Fibroblast of upper back skin (primary cell): ENCODE data around the gene ETS2.
A peak's percentile ranks its signal among the peaks of the same experiment; 100 is the strongest.

Experiments used
- DNase-seq: peaks from one replicate; pipeline ENCODE4 v3.0.0-alpha.2; 2013

Gene ETS2

GRCh38 chr21:38805328-38806152 lies at the start of gene ETS2:
TSS of gene ETS2 (plus strand) at chr21:38805929. CDS start at chr21:38810035, 4,106 bp downstream.
- DNase-seq, result peak; percentile 93

DNA sequence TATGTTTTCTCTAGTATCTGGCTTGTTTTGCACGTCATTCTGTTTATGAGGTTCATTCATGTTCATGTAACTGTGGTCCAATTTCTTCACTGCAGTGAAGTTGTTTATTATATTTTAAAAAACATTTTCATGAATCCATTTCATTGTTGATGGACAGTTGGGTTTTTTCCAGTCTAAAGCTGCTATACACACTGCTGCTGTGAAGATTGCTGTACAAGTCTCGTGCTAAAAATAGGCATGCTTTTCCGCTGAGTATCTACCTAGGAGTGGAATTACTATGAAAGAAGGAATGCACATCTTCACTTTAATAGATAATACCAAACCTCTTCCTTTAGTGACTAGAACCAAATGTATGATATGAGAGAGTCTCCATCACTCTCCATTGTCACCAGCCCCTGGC lies 49.0 kb upstream of the ETS2 start:
- DNase-seq, result peak; percentile 90

- DNase-seq, result peak; percentile 37
Measured at GRCh38 chr21:38758501-38759214, 47.1 kb upstream of the ETS2 start.

DNA sequence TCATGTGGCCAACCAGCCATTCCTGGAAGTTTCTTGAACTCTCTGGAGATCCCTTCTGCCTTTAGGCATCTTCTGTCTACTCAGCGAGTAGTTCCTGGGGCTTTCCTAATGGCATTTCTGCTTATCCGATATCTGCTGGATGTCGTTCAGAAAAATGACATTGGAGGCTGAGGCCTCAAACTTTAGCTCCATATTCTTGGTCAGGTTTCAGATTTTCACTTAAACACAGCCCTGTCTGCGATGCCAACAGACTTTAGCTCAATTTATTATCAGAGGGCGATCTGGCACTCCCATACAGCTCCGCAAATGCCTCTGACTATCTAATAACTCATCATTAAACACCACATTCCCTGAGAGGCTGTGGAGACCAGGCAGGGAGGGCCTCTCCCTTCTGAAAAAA lies 46.3 kb upstream of the ETS2 start:
- no peak for DNase-seq

DNA sequence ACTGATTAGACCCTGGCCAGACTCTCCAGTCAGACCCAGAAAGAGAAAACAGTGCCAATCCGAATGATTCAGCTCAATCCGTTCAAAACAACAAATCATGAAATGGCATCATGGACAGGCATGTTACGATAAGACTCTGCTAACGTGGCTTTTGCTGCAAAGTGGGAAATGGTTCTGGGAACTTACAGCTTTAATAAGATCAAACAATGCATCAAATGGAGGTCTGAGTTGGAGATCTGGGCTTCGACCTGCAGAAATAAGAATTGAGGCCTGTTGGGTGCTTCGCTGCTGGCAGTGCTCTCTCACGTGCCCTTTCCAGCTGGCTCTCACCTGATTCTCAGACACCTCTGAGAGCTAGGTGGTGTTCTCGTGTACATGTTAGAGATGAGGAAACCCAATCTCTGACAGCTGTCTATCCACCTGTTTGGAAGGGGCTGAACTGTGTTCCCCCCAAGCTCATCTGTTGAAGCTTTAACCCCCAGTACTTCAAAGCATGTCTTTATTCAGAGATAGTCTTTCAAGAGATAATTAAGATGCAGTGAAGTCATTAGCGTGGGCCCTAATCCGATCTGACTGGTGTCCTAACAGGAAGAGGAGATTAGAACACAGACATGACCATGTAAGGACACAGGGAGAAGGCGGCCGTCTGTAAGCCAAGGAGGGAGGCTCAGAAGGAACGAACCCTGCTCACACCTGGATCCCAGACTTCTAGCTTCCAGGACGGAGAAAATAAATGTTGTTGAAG lies 45.5 kb upstream of the ETS2 start:
- DNase-seq, result peak; percentile 28

DNA sequence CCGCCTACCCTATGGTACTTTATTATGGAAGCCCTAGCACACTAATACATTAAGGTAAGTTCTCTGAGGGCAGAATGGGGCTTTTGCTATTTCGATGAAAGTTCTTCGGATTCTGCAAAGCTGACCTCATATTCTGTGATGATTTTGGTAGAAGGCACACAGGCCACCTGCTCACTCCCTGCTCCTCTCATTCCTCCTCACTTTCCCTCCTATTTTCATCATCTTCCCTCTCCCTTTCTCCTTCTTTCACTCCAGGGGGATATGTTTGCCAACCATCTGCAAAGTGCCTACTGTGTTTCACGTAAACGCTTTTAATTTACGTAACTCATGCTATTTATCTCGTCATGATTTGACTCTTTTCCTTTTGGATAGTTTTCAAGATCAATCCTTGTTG lies 45.0 kb upstream of the ETS2 start:
- DNase-seq, result no peak

- DNase-seq, result no peak
Measured at GRCh38 chr21:38761531-38761930, 44.2 kb upstream of the ETS2 start.

- no peak for DNase-seq
Measured at GRCh38 chr21:38765056-38765455, 40.7 kb upstream of the ETS2 start.

GRCh38 chr21:38766987-38767722 lies 38.6 kb upstream of the ETS2 start:
- no peak for DNase-seq

DNA sequence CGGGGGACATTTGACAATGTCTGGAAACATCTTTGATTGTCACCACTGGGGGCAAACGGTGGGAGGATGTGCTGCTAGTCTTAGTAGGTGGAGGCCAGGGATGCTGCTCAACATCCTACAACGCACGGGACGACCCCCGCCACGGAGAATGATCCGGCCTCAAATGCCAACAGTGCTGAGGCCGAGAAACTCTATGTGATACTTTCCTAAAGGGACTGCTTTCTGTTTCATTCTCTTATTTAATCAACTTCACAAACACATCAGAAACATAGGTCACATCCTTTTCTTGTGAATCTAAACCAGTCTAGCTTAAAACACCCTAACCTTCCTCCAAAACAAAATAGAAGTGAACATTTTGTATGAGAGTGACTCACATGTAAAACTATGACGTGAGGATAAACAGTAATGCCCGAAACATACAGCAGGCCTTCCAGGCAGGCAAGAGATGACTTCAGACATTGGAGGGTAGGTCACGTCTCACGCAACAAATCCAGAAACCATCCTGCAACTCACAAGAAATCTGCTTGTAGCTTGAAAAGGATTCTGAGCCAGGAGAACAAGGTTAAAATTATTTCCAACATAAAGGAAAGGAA lies 37.2 kb upstream of the ETS2 start:
- DNase-seq, result peak; percentile 87

GRCh38 chr21:38769191-38769780 lies 36.4 kb upstream of the ETS2 start:
- peak; percentile 76 for DNase-seq

DNA sequence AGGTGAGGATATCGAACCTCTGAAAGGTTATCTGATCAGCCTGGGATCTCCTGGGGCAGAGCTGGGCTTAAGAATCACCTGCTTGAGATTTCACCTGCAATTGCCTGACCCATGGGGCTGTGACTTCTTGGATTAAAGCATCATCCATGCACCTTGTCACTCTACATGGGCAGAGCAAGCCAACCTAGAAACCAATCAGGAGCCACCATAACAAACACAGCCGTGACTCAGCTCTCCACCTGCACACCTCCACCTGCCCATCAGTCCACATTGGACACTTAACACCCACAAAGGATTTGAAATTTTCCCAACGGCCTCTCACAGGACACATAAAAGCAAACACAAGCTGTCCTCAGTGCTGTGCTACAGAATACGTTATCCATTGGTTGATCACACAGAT lies 35.1 kb upstream of the ETS2 start:
- no peak for DNase-seq

GRCh38 chr21:38771536-38771935 lies 34.2 kb upstream of the ETS2 start:
- no peak for DNase-seq

GRCh38 chr21:38772646-38773045 lies 33.1 kb upstream of the ETS2 start:
- no peak for DNase-seq

DNA sequence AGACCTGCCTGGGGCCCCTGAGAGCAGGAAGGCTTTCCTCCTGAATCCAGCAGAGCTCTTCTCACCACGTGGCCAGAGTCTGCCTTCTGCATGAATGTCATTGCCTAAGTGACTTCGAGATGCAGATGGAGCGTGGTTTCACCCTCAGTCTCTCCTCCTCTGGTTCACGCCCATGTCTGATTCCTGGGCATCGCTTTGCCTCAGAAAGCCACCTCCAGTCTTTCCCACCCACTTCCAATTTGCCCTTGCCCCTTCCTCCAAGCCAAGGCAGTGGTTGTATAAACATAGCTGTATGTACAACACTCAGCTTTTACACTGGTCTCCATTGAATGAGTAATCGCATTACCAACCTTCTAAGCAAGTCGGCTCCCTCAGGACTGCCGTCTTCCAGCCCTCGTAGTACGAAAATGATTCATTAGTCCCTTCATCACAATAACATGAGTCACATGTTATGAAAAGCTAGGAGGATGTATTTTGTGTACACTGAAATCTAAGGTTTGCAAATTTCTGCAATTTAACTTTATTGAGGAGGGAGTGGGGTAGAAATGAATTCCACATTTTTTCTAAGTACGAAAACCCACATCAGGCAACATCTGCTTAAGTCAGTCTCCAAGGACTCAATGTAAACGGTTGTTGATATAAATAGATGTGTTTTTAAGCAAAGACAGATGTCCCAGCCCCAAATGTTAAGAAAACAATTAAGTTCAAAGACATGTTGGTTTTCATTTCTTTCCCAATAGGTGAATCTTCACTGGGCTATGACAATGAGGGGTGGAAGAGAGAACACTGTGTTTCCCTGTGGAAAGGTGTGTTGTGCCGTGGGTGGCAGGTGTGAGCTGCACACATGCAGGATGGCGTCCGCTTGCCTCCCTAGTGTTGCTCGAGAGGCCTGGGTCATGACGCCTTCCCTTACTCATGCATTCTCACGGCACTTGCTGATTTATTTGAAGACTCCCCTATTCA lies 32.3 kb upstream of the ETS2 start:
- DNase-seq, result peak; percentile 95

GRCh38 chr21:38774152-38774551 lies 31.6 kb upstream of the ETS2 start:
- DNase-seq, result peak; percentile 32

DNA sequence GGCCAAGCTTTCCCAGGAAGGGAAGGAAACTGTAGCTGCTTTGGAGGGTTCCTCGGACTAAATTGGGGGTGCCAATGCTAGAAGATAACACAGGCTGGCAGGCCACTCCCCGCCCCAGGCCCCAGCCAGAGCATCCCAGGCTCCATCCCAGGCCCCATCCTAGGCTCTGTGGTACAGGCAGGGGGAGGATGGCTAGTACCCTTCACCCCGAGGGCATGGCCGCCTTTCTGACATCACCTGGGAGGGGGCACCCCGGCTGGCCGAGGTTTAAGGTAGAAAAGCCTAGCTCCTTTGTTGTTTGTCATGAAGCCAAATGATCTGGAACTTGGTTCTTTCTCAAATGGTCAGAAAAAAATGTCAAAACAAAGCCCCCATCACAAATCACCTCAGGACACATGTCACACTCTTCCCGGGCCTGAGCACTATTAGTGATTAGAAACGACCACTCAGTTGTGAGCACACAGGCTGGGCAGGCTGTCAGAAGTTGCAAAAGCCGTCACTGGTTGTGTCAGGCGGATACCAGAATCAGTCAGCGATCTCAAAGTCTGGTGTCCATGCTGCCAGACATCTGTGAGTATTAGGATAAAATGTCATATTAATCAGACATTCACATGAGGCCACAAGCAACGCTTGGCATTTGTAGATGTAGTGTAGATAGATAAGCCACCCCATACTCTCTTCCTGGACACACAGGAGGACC lies 31.0 kb upstream of the ETS2 start:
- no peak for DNase-seq

DNA sequence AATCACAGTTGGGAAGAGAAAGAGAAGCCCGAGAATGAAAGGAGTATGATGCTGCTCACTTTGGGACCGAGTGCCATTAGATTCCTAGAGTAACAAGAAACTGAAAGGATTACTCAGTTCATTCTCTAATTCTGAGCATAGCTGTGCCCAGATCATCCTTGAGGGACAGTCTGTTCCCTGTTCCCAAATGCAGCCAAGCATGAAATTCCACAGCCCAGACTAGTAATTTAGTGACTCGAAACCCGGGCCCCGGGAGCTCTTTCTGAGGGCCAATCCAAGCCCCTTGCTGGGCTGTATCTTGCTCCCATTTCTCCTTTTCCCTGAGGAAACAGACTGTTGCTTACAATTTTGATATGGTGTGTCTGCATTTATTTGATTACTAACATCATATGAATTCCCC lies 30.0 kb upstream of the ETS2 start:
- no peak for DNase-seq

- no peak for DNase-seq
Measured at GRCh38 chr21:38777015-38777414, 28.7 kb upstream of the ETS2 start.

DNA sequence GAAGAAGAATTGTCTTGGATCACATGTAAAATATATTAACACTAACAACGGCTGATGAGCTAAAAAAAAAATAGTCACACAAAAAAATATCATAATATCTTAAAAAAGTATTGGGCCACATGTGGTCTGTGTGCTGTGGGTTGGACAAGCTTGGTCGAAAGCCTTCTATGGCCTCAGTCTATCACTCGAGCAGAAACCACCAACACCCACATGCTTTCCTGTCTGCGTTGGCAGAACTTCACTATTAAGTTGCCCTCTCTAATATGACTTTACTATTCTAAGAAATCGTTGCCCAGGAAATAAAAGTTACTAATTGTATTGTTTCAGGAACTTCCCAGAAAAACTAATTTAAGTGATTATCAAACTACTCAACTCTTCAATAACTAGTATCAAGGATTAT lies 28.2 kb upstream of the ETS2 start:
- DNase-seq, result no peak
